Transverse colon (tissue), 4 donors: Measurements from ENCODE around the gene LCNL1. TPM values are rescaled to one million over a fixed set of nuclear protein-coding genes. Genes with fewer than 3 reads are reported as not detected.

Experiments used
- DNase-seq: peaks from one replicate; pipeline ENCODE4 v3.0.0-alpha.2; 2019
- H3K27ac ChIP-seq, 4 donors: fragments of 200-600 bp; sonication (generic); 2 replicates each; pipeline ENCODE4 v1.5.1; 2016 to 2018; ENCODE audit warnings: inconsistent platforms in 4 of 4
- H3K27me3 ChIP-seq: fragments of 200-600 bp; sonication (generic); 2 replicates; pipeline ENCODE4 v1.5.1; 2017; ENCODE audit warnings: inconsistent platforms
- H3K36me3 ChIP-seq, 4 donors: fragments of 200-600 bp; sonication (generic); 2 replicates each; pipeline ENCODE4 v1.5.1; 2017 to 2019; ENCODE audit warnings: inconsistent platforms in 4 of 4
- H3K4me1 ChIP-seq, 4 donors: fragments of 200-600 bp; sonication (generic); 2 replicates each; pipeline ENCODE4 v1.5.1; 2017 to 2020; ENCODE audit warnings: inconsistent platforms in 4 of 4
- H3K4me3 ChIP-seq, 4 donors: fragments of 200-600 bp; sonication (generic); 1 replicate in 1 of 4; 2 replicates in 3 of 4; pipeline versions ENCODE4 v1.5.1 to v1.6.1; 2017 to 2019; ENCODE audit warnings: inconsistent platforms in 4 of 4
- H3K9me3 ChIP-seq, 2 donors: fragments of 200-600 bp; sonication (generic); 2 replicates each; pipeline ENCODE4 v1.5.1; 2017 to 2019; ENCODE audit warnings: inconsistent platforms in 2 of 2
- CTCF ChIP-seq, 5 experiments: fragments of 200-600 bp in 3 of 5; fragments of 450-650 bp in 2 of 5; sonication (generic) in 3 of 5; IDR thresholded peaks; 1 replicate in 2 of 5; 2 replicates in 3 of 5; pipeline ENCODE4 v1.5.1; 2016 to 2017; ENCODE audit warnings: antibody characterized with exemption in 5 of 5, inconsistent platforms in 3 of 5, mild to moderate bottlenecking in 2 of 5, moderate library complexity in 1 of 5
- EP300 ChIP-seq: sonication (generic); formaldehyde crosslinking; IDR thresholded peaks from one replicate; pipeline ENCODE4 v1.6.1; 2017; ENCODE audit warnings: antibody characterized with exemption, low read depth
- POLR2A ChIP-seq: fragments of 450-650 bp; IDR thresholded peaks from one replicate; pipeline ENCODE4 v1.6.1; 2016; ENCODE audit warnings: antibody characterized with exemption, mild to moderate bottlenecking, moderate library complexity
- POLR2AphosphoS5 ChIP-seq, 3 donors: sonication (generic); formaldehyde crosslinking; IDR thresholded peaks; one replicate each; pipeline ENCODE4 v1.6.1; 2016; ENCODE audit warnings: antibody characterized with exemption in 3 of 3
- WGBS, 2 donors: methylation state at CpG; one replicate each; pipeline ENCODE4 v1.1.5; 2018; ENCODE audit warnings: low coverage in 1 of 2; 5-methylcytosine and 5-hydroxymethylcytosine counted together
- in situ Hi-C, 4 donors: fragments of 200-750 bp; cut with MboI; loops; one replicate each; pipeline versions ENCODE4 v1.15.0 to v1.15.1; 2017; ENCODE audit warnings: low sequenced_read_pairs in 3 of 4, low pct_ligation_motif_present in 1 of 4, low pct_unique_long_range_greater_than_20kb in 1 of 4
- intact Hi-C: fragments of 100-400 bp; cut with DNase I; formaldehyde crosslinking; loops from one replicate; pipeline ENCODE4 v1.15.1; 2023; ENCODE audit warnings: low total_unique reads
- total RNA-seq, 4 donors: library from RNA; depleted of rRNA; stranded (reverse); fragments of >200 nt; gene quantifications; one replicate each; pipeline ENCODE4 v1.1.0, GENCODE V29; 2016

Gene LCNL1
- total RNA-seq, 4 donors from 2014 or later: 0.27 to 0.75 TPM; not detected in 2

- DNase-seq: no peak
- H3K27me3 ChIP-seq: no peaks in the 10 kb centered on the region
- H3K4me1 ChIP-seq: peaks cover 7 to 16% (median 13%) of the 10 kb centered on the region in 4 donors
- H3K4me3 ChIP-seq: no peak overlapping the region
- no peaks in the 10 kb centered on the region for H3K9me3 ChIP-seq
- intact Hi-C loops (loop anchor here (10.0 kb wide), 1 partner anchor 77 kb away; the partner anchor contains the start of gene EDF1), in situ Hi-C loops (no loop called here)
- H3K36me3 ChIP-seq: peaks cover 0 to 26% (median 14%) of the 10 kb centered on the region in 4 donors
- 96% methylated on average over 46 of the region's 55 CpGs; no CpG with 5 or more reads in 1 of the 2 donors for WGBS, 2 donors
- TF ChIP-seq EP300: no peak
- no peak for TF ChIP-seq POLR2AphosphoS5 (IDR thresholded peaks at IDR 0.05)
- TF ChIP-seq POLR2A: no peak
- no peak for TF ChIP-seq CTCF (IDR thresholded peaks at IDR 0.05)
- H3K27ac ChIP-seq: no peak overlapping the region
Observed at GRCh38 chr9:136941231-136942111, 41.3 kb upstream of the LCNL1 start.

- no peak overlapping the region for H3K27ac ChIP-seq
- in situ Hi-C loops (no loop called here), intact Hi-C loops (loop anchor here (10.0 kb wide), 1 partner anchor 77 kb away; the partner anchor contains the start of gene EDF1)
- no peak overlapping the region for H3K4me3 ChIP-seq
- 93% methylated on average over 58 of the region's 60 CpGs; no CpG with 5 or more reads in 1 of the 2 donors for WGBS, 2 donors
- DNase-seq: no peak
- TF ChIP-seq POLR2A: no peak
- TF ChIP-seq EP300: no peak
- no peak for TF ChIP-seq CTCF (IDR thresholded peaks at IDR 0.05)
- TF ChIP-seq POLR2AphosphoS5 (IDR thresholded peaks at IDR 0.05): no peak
- no peaks in the 10 kb centered on the region for H3K27me3 ChIP-seq
- H3K4me1 ChIP-seq: peaks cover 7 to 16% (median 13%) of the 10 kb centered on the region in 4 donors
- peaks cover 0 to 26% (median 14%) of the 10 kb centered on the region in 4 donors for H3K36me3 ChIP-seq
- H3K9me3 ChIP-seq: no peaks in the 10 kb centered on the region
Observed at GRCh38 chr9:136942112-136942880, 40.5 kb upstream of the LCNL1 start.

DNA sequence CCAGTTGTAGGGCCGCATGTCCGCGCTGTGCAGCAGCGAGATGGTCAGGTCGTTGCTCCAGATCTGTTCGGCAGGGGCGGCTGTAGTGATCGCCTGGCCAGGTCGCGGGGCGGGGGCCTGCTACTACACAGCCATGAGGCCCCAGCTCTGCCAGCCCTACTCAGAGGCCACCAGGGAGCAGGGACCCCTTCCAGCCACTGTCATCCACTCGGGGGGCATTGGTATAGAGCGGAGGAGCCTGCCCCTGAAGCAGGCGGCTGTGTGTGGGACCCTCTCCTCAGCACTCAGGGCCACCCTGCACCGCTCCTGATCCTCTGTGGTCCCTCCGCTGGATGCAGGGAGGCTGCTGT lies 39.9 kb upstream of the LCNL1 start:
- Histone ChIP-seq H3K4me1 (peaks cover 7 to 20% (median 13%) of the 10 kb centered on the region in 4 donors), H3K27me3 (no peaks in the 10 kb centered on the region), H3K4me3 (peak overlapping the region in 2 of 4 donors; percentile 68 to 97), H3K36me3 (peaks cover 0 to 26% (median 14%) of the 10 kb centered on the region in 4 donors), H3K9me3 (no peaks in the 10 kb centered on the region), H3K27ac (peak overlapping the region in 2 of 4 donors; percentile 93 to 96)
- DNase-seq: no peak
- intact Hi-C loops (loop anchor here (10.0 kb wide), 1 partner anchor 78 kb away; the partner anchor contains the start of gene EDF1), in situ Hi-C loops (no loop called here)
- TF ChIP-seq POLR2AphosphoS5 (IDR thresholded peaks at IDR 0.05): no peak
- no peak for TF ChIP-seq EP300
- no peak for TF ChIP-seq POLR2A
- no peak for TF ChIP-seq CTCF (IDR thresholded peaks at IDR 0.05)
- WGBS, 2 donors: 89% methylated on average over 8 of the region's 16 CpGs; no CpG with 5 or more reads in 1 of the 2 donors
